ENCODE measurements around the gene STAC3. TPM values are rescaled to one million over a fixed set of nuclear protein-coding genes. Genes with fewer than 3 reads are reported as not detected.

Gene STAC3
- total RNA-seq, 1 experiment from 2014 or later: 0.10 TPM

GRCh38 chr12:57254506-57255280 is 3.7 kb upstream of the STAC3 start:
- DNase-seq (ENCODE audit: low read depth): no peak

- no peak for DNase-seq (ENCODE audit: low read depth)
Measured at GRCh38 chr12:57250541-57250940, 446 bp downstream of the STAC3 start.

- no peak for DNase-seq (ENCODE audit: low read depth)
Measured at GRCh38 chr12:57248934-57249742, 1.8 kb downstream of the STAC3 start.

GRCh38 chr12:57247041-57247440 is 3.9 kb downstream of the STAC3 start:
- no peak for DNase-seq (ENCODE audit: low read depth)

GRCh38 chr12:57244312-57244696 is 6.7 kb downstream of the STAC3 start:
- DNase-seq (ENCODE audit: low read depth): no peak

GRCh38 chr12:57243521-57244311 is 7.3 kb downstream of the STAC3 start:
- peak; percentile 70 for DNase-seq (ENCODE audit: low read depth)

- DNase-seq (ENCODE audit: low read depth): peak; percentile 46
Measured at GRCh38 chr12:57242691-57243454, 8.1 kb downstream of the STAC3 start.

GRCh38 chr12:57242329-57242690 is 8.7 kb downstream of the STAC3 start:
- peak; percentile 25 for DNase-seq (ENCODE audit: low read depth)

GRCh38 chr12:57241402-57242310 is 9.3 kb downstream of the STAC3 start:
- DNase-seq (ENCODE audit: low read depth): no peak

- DNase-seq (ENCODE audit: low read depth): no peak
Measured at GRCh38 chr12:57240926-57241401, 10.0 kb downstream of the STAC3 start.

- peak; percentile 36 for DNase-seq (ENCODE audit: low read depth)
Measured at GRCh38 chr12:57240066-57240921, 10.7 kb downstream of the STAC3 start.

- DNase-seq (ENCODE audit: low read depth): no peak
Measured at GRCh38 chr12:57239587-57240065, 11.4 kb downstream of the STAC3 start.

- peak; percentile 73 for DNase-seq (ENCODE audit: low read depth)
Measured at GRCh38 chr12:57238854-57239554, 12.0 kb downstream of the STAC3 start.

GRCh38 chr12:57237932-57238853 is 12.8 kb downstream of the STAC3 start:
- DNase-seq (ENCODE audit: low read depth): no peak

GRCh38 chr12:57237596-57237931 is 13.4 kb downstream of the STAC3 start:
- DNase-seq (ENCODE audit: low read depth): no peak

GRCh38 chr12:57236925-57237595 is 13.9 kb downstream of the STAC3 start:
- DNase-seq (ENCODE audit: low read depth): no peak
